Breast epithelium (tissue), 4 donors: ENCODE data around the gene ADGRA1. TPM values are rescaled to one million over a fixed set of nuclear protein-coding genes. Genes with fewer than 3 reads are reported as not detected.

Source experiments
- DNase-seq, 2 donors: peaks; one replicate each; pipeline ENCODE4 v3.0.0-alpha.2; 2019; ENCODE audit warnings: low spot score in 2 of 2
- H3K27ac ChIP-seq, 2 donors: fragments of 200-600 bp; sonication (generic) in 1 of 2; one replicate each; pipeline ENCODE4 v1.5.1; 2016 to 2019; ENCODE audit warnings: mild to moderate bottlenecking in 1 of 2
- H3K27me3 ChIP-seq, 2 donors: fragments of 200-600 bp; sonication (generic) in 1 of 2; one replicate each; pipeline versions ENCODE4 v1.5.1 to v1.6.0; 2017 to 2019; ENCODE audit warnings: control low read depth in 1 of 2, mild to moderate bottlenecking in 1 of 2
- H3K36me3 ChIP-seq: fragments of 200-600 bp; one replicate; pipeline ENCODE4 v1.5.1; 2019
- H3K4me1 ChIP-seq, 2 donors: fragments of 200-600 bp; sonication (generic); one replicate each; pipeline ENCODE4 v1.5.1; 2016 to 2019; ENCODE audit warnings: control low read depth in 1 of 2
- H3K4me3 ChIP-seq, 3 donors: fragments of 200-600 bp; sonication (generic); 1 replicate in 2 of 3; 2 replicates in 1 of 3; pipeline ENCODE4 v1.5.1; 2016 to 2019; ENCODE audit warnings: mild to moderate bottlenecking in 3 of 3, moderate library complexity in 2 of 3
- H3K9me3 ChIP-seq, 2 donors: fragments of 200-600 bp; sonication (generic) in 1 of 2; one replicate each; pipeline ENCODE4 v1.5.1; 2016 to 2019; ENCODE audit warnings: control low read depth in 1 of 2
- CTCF ChIP-seq, 3 donors: fragments of 450-650 bp; IDR thresholded peaks; one replicate each; pipeline ENCODE4 v1.5.1; 2016 to 2017; ENCODE audit warnings: antibody characterized with exemption in 3 of 3, mild to moderate bottlenecking in 3 of 3, moderate library complexity in 3 of 3
- POLR2A ChIP-seq: fragments of 450-650 bp; IDR thresholded peaks from one replicate; pipeline ENCODE4 v1.6.1; 2016; ENCODE audit warnings: antibody characterized with exemption, mild to moderate bottlenecking, moderate library complexity
- POLR2AphosphoS5 ChIP-seq, 3 donors: sonication (generic); formaldehyde crosslinking; IDR thresholded peaks; one replicate each; pipeline ENCODE4 v1.6.1; 2017; ENCODE audit warnings: antibody characterized with exemption in 3 of 3
- intact Hi-C: fragments of 100-400 bp; cut with DNase I; formaldehyde crosslinking; loops from one replicate; pipeline ENCODE4 v1.15.1; 2023; ENCODE audit warnings: low total_unique reads
- total RNA-seq, 3 donors: library from RNA; depleted of rRNA; stranded (reverse); fragments of >200 nt; gene quantifications; one replicate each; pipeline ENCODE4 v1.1.0, GENCODE V29; 2016

ADGRA1 gene
- total RNA-seq, 3 donors from 2014 or later, result 0.33 TPM; not detected in 2

DNA sequence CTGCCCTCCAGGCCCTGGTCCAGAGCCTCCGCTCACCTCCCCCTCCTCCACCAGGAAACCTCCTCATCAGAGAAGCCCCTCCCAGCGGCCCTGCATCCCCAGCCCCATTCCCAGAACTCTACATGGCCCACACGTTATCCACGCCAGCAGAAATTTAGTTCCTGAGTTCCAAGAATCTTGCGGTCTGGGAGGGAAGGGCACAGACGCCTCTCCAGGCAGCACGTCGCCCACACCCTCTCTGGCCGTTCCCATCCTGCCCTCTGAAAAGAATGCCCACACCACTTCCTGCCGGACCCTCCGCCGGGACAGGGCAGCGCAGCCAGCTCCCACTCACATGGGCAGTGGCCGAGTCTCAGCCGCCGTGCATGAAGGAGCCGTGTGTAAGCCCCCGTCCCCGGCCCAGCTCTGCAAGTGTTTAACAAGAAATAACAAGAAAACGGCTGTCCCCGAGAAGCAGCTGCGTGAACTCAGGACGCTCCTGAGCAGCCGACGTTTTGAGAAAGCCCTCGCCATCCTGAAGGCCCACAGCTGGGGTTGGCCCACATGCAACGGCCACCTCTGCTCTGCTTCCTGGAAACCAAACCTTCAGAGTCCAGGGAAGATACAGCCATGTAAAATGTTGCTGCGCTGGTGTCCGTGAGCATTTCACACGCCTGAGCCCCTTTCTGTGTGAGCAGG is 17.4 kb downstream of the ADGRA1 start:
- Histone ChIP-seq H3K27me3 (peaks cover 0 to 69% of the 10 kb centered on the region in 2 donors), H3K4me1 (no peaks in the 10 kb centered on the region), H3K27ac (no peak overlapping the region), H3K4me3 (no peak overlapping the region), H3K36me3 (no peaks in the 10 kb centered on the region), H3K9me3 (peaks cover 24 to 35% of the 10 kb centered on the region in 2 donors)
- DNase-seq, result no peak
- intact Hi-C loops, result no loop called here
- TF ChIP-seq POLR2AphosphoS5 (IDR thresholded peaks at IDR 0.05), result no peak

DNA sequence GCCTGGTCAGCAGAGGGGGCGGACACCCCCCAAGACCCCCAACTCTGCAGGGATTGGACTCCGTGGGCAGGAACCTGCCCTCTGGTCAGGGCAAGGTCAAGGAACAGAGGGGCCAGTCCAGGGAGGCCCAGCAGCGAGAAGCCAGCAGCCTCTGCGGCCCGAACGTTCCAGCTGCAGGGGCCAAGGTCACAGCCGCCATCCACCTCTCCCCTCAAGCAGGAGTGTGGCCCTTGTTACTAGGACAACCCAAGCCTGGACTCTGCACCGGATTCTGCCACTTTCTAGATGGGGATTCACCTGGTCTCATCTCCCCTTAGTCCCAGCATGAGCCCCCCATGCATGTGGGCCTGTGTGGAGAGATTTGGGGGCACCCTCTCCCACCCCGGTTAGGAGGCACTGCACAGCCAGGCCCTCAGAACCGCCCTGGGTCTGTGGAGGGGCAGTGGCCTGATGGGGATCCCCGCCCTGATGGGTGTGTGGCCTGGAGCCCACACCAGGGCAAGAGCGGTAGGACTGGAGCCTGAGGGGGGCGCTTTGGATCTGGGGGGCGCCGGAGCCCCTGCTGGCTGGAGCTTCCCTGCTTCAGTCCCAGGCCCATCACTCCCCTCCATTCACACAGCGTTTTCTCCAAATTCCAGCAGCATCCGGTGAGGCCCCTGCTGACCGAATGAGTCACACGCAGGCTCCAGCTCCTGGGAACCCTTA is 18.1 kb downstream of the ADGRA1 start:
- intact Hi-C loops, result no loop called here
- DNase-seq, result no peak
- H3K4me1 ChIP-seq, result no peaks in the 10 kb centered on the region
- H3K27me3 ChIP-seq, result peaks cover 0 to 62% of the 10 kb centered on the region in 2 donors
- peaks cover 24 to 35% of the 10 kb centered on the region in 2 donors for H3K9me3 ChIP-seq
- H3K27ac ChIP-seq, result no peak overlapping the region
- no peak overlapping the region for H3K4me3 ChIP-seq
- TF ChIP-seq POLR2A, result no peak
- TF ChIP-seq CTCF (IDR thresholded peaks at IDR 0.05), result no peak
- no peak for TF ChIP-seq POLR2AphosphoS5 (IDR thresholded peaks at IDR 0.05)
- no peaks in the 10 kb centered on the region for H3K36me3 ChIP-seq

DNA sequence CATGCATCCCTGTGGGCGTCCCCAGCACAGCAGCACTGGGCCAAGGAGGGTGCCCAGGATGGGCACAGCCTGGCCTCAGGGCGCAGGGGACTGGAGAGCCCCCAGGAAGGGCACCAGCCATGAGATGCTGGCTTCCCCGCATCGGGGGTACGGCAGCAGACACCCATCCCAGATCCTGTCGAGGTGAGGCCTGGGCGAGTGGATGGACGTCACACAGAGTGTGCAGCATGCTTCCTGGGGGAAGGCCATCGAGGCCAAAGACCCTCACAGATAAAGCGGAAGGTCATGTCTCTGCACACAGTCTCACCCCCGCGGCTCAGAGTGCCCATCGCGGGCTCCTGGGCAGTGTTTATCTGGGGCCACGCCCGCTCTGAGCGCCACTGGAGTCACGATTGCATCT is 18.8 kb downstream of the ADGRA1 start:
- H3K27ac ChIP-seq, result no peak overlapping the region
- no peak overlapping the region for H3K4me3 ChIP-seq
- DNase-seq, result no peak
- H3K27me3 ChIP-seq, result peaks cover 0 to 55% of the 10 kb centered on the region in 2 donors
- intact Hi-C loops, result no loop called here
- H3K9me3 ChIP-seq, result peaks cover 24 to 35% of the 10 kb centered on the region in 2 donors
- H3K4me1 ChIP-seq, result no peaks in the 10 kb centered on the region
- TF ChIP-seq CTCF (IDR thresholded peaks at IDR 0.05) (no peak), POLR2A (no peak), POLR2AphosphoS5 (IDR thresholded peaks at IDR 0.05) (no peak)
- no peaks in the 10 kb centered on the region for H3K36me3 ChIP-seq

GRCh38 chr10:133107442-133107841 is 19.7 kb downstream of the ADGRA1 start:
- intact Hi-C loops, result no loop called here

GRCh38 chr10:133109711-133110110 is 22.0 kb downstream of the ADGRA1 start:
- Histone ChIP-seq H3K4me3 (no peak overlapping the region), H3K27me3 (peaks cover 0 to 23% of the 10 kb centered on the region in 2 donors), H3K9me3 (peaks cover 24 to 35% of the 10 kb centered on the region in 2 donors), H3K27ac (no peak overlapping the region), H3K36me3 (no peaks in the 10 kb centered on the region), H3K4me1 (no peaks in the 10 kb centered on the region)
- DNase-seq, result no peak
- intact Hi-C loops, result no loop called here
- TF ChIP-seq CTCF (IDR thresholded peaks at IDR 0.05), result no peak
- no peak for TF ChIP-seq POLR2A
- no peak for TF ChIP-seq POLR2AphosphoS5 (IDR thresholded peaks at IDR 0.05)

More at GRCh38 chr10:133107442-133107841, 19.7 kb downstream of the ADGRA1 start:
- no peak overlapping the region for H3K27ac ChIP-seq
- H3K36me3 ChIP-seq, result no peaks in the 10 kb centered on the region
- H3K9me3 ChIP-seq, result peaks cover 24 to 35% of the 10 kb centered on the region in 2 donors
- peaks cover 0 to 46% of the 10 kb centered on the region in 2 donors for H3K27me3 ChIP-seq
- no peaks in the 10 kb centered on the region for H3K4me1 ChIP-seq
- H3K4me3 ChIP-seq, result no peak overlapping the region
- no peak for TF ChIP-seq POLR2A
- no peak for TF ChIP-seq CTCF (IDR thresholded peaks at IDR 0.05)
- no peak for TF ChIP-seq POLR2AphosphoS5 (IDR thresholded peaks at IDR 0.05)
- DNase-seq, result no peak
